ENCODE results near the gene KPRP.

DNA sequence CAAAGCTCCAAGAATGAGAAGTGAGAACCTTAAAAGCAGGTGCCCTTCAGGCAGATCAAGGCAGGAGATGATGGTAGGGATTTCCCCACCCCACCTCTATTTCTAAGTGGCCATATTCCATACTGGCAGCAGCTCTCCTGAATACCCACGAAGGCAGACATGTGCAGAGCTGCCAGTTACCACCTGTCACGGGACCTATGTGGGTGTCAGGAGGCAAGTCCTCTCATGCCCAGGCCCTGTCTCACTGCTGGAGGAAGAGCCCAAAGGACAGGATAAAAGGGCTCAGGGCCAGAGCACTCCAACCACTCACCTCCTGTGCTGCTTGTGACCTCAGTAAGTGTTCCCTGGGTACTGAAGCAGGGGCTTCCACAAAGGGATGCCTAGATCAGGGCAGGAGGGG lies 53.2 kb downstream of the KPRP start:
- TF ChIP-seq EZH2 (IDR thresholded peaks at IDR 0.05; ENCODE audit: insufficient read depth, poor library complexity, severe bottlenecking) (no peak), EZH2phosphoT487 (IDR thresholded peaks at IDR 0.05; ENCODE audit: insufficient read depth, low read depth) (no peak)
